NCI-H446 (cell line): ENCODE data around the gene MYOT.

Source experiments
- DNase-seq, 2 experiments: peaks; one replicate each; lab custom pipeline; 2025; lab: John Stamatoyannopoulos, UW

The MYOT gene

DNA sequence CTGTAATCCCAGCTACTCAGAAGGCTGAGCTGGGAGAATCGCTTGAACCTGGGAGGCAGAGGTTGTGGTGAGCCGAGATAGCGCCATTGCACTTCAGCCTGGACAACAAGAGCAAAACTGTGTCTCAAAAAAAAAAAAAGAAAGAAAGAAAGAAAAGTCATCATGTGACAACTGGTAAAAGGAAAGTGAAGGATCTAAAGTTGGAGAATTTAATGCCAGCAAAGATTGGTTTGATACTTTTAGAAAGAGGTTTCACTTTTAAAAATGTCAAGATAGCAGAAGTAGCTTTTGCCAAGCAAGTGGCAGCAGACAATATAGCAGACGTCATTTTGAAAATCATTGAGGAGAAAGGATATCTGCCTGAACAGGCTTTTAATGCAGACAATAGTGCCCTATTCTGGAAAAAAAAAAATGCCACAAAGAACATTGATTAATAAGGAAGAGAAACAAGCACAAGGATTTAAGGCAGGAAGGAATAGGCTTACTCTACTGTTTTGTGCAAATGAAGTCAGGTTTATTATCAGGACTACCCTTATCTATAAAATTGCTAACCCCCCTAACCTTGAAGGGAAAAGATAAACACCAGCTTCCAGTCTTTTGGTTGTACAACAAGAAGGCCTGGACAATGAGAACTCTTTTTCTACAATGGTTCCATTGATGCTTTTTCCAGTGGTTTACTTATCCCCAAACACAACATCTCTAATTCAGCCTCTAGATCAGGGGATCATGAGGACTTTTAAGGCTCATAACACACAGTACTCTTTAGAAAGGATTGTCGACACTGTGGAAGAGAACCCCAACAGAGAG, 33.6 kb downstream of the MYOT start:
- DNase-seq: no peak

DNA sequence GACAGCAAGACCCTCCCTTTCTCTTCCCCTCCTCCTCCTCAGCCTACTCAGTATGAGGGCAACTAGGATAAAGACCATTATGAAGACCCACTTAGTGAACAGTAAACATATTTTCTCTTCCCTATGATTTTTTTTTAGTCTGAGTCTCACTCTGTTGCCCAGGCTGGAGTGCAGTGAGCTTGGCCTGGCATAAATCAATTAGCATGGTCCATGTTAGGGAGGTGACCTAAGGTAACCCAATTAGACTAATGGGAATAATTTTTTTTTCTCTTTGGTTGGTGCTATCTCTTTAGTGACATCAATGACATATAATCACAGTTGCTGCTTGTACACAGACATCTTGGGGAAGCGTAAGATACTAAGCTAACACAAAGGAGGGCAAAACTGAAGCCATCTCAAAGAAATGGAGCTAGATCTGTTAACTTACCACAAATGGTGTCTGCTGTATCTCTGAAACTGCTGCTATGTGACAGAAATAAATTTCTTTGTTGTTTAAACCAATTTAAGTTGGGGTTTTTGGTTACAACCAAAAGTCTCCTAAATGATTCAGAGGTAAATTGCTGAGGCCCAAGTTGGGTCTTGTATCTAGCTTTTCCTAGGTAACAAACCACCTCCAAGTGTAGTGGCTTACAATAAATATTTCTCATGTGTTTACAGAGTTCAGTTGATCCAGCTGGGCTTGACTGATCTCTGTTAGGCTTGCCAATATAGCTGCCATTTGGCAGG, 34.9 kb downstream of the MYOT start:
- DNase-seq: no peak

DNA sequence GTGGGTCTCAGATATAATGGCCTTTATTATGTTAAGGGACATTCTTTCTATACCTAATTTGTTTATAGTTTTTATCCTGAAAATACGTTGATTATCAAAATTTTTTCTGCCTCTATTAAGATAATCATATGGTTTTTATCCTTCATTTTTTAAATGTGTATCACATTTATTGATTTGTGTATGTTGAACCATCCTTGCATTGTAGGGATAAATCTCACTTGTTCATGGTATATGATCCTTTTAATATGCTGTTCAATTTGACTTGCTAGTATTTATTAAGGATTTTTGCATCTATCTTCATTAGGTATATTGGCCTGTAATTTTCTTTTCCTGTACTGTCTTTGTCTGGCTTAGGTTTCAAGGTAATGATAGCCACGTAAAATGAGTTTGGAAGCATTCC, 47.1 kb downstream of the MYOT start:
- no peak for DNase-seq

DNA sequence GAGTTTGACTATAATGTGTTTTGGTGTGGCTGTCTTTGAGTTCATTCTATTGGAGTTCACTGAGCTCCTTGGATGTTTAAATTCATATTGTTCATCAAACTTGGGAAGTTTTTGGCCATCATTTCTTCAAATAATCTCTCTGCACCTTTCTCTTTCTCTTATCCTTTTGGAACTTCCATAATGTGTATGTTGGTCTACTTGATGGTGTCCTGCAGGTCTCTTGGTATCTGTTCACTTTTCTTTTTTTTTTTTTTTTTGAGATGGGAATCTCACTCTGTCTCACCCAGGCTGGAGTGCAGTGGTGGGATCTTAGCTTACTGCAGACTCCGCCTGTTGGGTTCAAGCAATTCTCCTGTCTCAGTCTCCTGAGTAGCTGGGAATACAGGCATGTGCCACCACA, 49.3 kb downstream of the MYOT start:
- no peak for DNase-seq

DNA sequence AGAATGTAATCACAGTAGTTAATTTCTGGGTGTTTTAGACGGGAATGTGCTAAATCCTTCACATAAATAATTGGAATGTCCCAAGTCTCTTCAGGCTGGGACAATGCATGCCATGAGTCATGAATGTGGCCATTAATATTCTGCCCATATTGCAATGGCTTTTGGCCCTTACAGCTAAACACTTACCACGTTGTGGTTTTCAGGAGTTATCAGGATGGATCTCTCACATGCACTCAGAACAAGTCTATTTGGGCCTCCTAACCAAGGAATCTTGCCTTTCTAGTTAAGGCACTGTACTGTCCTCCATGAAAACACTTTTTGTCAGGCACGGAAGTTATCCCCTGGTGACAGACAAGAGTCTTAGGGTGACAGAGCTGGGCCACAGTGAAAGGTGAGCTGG, 54.3 kb downstream of the MYOT start:
- no peak for DNase-seq

DNA sequence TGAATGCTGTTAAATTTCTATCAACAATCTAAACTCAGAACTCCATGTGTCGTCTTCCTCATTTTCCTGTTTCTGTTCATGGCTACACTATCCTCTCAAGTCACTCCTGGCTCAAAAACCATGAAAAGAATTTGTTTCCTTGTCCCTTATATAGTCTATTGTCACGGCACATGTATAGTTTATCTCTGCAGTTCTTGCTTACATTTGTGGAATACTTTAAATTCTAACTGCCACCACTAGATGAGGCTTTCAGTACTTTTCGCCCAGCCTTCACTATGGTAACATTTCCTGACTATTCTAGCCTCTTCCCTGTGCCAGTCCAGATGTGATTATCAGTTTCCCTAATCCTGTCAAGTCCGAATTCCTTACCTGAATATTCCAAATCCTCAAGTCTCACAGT, 56.2 kb downstream of the MYOT start:
- no peak for DNase-seq

DNA sequence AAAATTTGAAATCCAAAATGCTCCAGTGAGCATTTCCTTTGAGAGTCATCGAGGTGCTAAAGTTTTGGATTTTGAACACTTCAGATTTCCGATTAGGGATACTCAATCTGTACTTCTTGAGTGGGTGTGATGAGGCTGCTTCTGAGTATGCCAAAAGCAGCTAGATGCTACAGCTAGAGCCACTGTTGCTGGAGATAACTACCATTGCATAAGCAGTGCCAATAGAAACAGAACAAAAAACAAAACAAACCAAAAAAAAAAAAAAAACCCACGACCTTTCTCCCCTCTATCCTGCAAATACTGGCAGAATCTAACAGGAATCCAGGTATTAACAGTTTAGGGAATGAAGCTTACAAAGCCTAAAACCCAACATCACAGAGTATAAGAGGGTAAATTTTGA, 65.1 kb downstream of the MYOT start:
- no peak for DNase-seq

DNA sequence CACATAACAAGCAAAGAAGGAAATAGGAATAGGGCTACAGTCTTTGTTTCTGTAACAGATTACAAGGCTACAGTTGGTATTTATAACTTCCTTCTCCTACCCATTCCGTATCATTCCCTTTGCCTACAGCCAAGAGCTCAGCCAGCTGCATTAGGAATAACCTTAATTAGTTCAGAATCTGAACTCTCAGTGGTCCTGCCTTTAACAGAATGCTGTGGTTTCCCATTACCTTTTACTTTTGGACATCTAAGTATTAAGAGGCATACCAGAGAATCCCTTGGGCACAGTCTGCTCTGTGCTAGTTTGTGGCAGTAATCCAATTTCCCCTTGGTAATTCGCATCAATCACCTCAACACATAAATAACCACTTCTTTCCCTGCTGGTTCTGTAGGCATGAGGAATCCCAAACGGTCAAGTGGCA, 65.8 kb downstream of the MYOT start:
- peak; percentile 2 to 29 for DNase-seq

DNA sequence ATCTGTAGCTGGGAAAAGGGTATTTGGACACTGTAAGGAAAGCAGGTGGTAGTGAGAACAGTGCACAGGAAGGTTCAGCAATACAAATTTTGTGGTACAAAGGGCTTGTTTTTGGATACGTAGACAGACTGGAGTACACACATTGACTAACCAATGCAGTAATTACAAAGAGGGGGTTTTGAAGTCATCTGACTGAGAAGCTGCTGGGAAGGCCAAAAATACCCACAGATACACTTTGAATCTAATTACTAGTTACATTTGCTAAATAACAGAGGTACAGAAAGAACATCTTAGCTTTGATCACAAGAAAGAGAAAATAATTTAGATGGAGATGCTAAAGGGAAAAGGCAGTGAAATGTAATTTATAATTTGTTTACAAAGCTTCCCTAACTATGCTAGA, 67.5 kb downstream of the MYOT start:
- no peak for DNase-seq

DNA sequence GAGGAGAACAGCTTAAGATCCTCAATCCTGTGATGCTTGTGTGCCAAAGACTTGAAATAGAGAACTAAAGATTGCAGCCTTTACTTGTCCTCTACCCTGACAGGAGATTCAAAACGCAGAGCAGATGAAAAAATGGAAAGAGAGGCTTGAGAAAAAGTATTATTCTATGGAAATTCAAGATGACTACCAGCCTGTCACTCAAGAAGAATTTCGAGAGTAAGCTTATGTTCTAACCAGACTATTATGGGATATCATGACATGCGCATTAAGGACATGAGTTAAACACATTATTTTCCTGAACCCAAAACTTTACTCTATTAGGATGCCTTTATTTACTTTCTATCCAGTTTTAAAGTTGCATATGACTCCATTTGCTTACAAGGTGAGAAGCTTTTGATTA, 68.0 kb downstream of the MYOT start:
- no peak for DNase-seq
